ENCODE data around the gene PAM. TPM values are rescaled to one million over a fixed set of nuclear protein-coding genes. Genes with fewer than 3 reads are reported as not detected.

Gene PAM
- total and polyA plus RNA-seq, 2 donors (not counting 3 experiments of a cell fraction or from before 2014, with no cell fraction given) = 118 to 176 TPM

- dilution Hi-C loops (cut with MboI; ENCODE audit: extremely low pct_ligation_motif_present, low sequenced_read_pairs) = no loop called here
Observed at GRCh38 chr5:102722931-102723330, 32.2 kb upstream of the PAM start.

GRCh38 chr5:102731693-102732092 is 23.4 kb upstream of the PAM start:
- BruUV-seq (replicated peaks) = no TSS peak
- no peak for FAIRE-seq
- CTCF ChIA-PET = no interaction called here

More at GRCh38 chr5:102722931-102723330, 32.2 kb upstream of the PAM start:
- H3K9me3 ChIP-seq (replicated peaks; ENCODE audit: control insufficient read depth, insufficient read depth, low read length) = no peaks in the 10 kb centered on the region
- no peaks in the 10 kb centered on the region for H3K79me2 ChIP-seq (ENCODE audit: control insufficient read depth, insufficient read depth, low read length)
- no peaks in the 10 kb centered on the region for H3K36me3 ChIP-seq (ENCODE audit: control insufficient read depth in 2 of 2, extremely low read depth in 1 of 2, insufficient read depth in 2 of 2, low read length in 2 of 2)
- H3K27ac ChIP-seq (ENCODE audit: insufficient read depth, low read depth, low read length) = no peak overlapping the region
- ChIA-PET CTCF (interaction anchor here (1.9 kb wide), 1 partner anchor 57 kb away, joined by 8 read pairs; no protein-coding TSS in a partner anchor), POLR2A (no interaction called here)
- H3K4me1 ChIP-seq (ENCODE audit: control insufficient read depth, extremely low read depth, insufficient read depth, low read length) = peaks cover 26% of the 10 kb centered on the region
- no peaks in the 10 kb centered on the region for H3K27me3 ChIP-seq (ENCODE audit: control insufficient read depth in 2 of 2, insufficient read depth in 2 of 2, low read length in 2 of 2)
- H3K9ac ChIP-seq (replicated peaks; ENCODE audit: extremely low read depth, insufficient read depth, low read length) = no peak overlapping the region
- no peak overlapping the region for H2AFZ ChIP-seq (ENCODE audit: low read depth, low read length)
- no peak for FAIRE-seq
- peak; percentile 21 for TF ChIP-seq FOS (IDR thresholded peaks at IDR 0.05; ENCODE audit: borderline replicate concordance, insufficient read depth, low read length)
- no peak for TF ChIP-seq GATA2 (IDR thresholded peaks at IDR 0.05; ENCODE audit: insufficient read depth, insufficient read length, low read depth, low read length)
- no peak for TF ChIP-seq POLR2AphosphoS5 (IDR thresholded peaks at IDR 0.05; ENCODE audit: insufficient read depth, low read depth, low read length)
- H3K9me1 ChIP-seq (replicated peaks; ENCODE audit: control insufficient read depth, extremely low read depth, insufficient read depth, low read length) = no peaks in the 10 kb centered on the region
- no TSS peak for BruUV-seq (replicated peaks)
- intact Hi-C loops (cut with micrococcal nuclease) = no loop called here
- no peak overlapping the region for H3K4me3 ChIP-seq (replicated peaks in 1 of 3; ENCODE audit: insufficient read depth in 1 of 3, low read depth in 1 of 3, low read length in 3 of 3)
- H4K20me1 ChIP-seq (replicated peaks; ENCODE audit: control insufficient read depth, extremely low read depth, insufficient read depth, low read length) = no peaks in the 10 kb centered on the region
- H3K4me2 ChIP-seq (ENCODE audit: insufficient read depth, low read length) = no peak overlapping the region
- DNase-seq (ENCODE audit: low read depth, low spot score) = no peak

More at GRCh38 chr5:102731693-102732092, 23.4 kb upstream of the PAM start:
- no peak for TF ChIP-seq POLR2A (IDR thresholded peaks at IDR 0.05; ENCODE audit: low read depth, low read length)
- no peak for TF ChIP-seq CTCF (IDR thresholded peaks at IDR 0.05; ENCODE audit: extremely low read depth in 1 of 2, insufficient read depth in 1 of 2, low read depth in 1 of 2, low read length in 2 of 2)
- no peak for TF ChIP-seq MYC (IDR thresholded peaks at IDR 0.05; ENCODE audit: low read depth, low read length)
- no peak for TF ChIP-seq EZH2 (IDR thresholded peaks at IDR 0.05; ENCODE audit: borderline replicate concordance, low read depth, low read length, severe bottlenecking)
- H3K27ac ChIP-seq (ENCODE audit: insufficient read depth, low read depth, low read length) = no peak overlapping the region
- no peaks in the 10 kb centered on the region for H3K79me2 ChIP-seq (ENCODE audit: control insufficient read depth, insufficient read depth, low read length)
- DNase-seq (ENCODE audit: low read depth, low spot score) = no peak
- no peaks in the 10 kb centered on the region for H3K9me1 ChIP-seq (replicated peaks; ENCODE audit: control insufficient read depth, extremely low read depth, insufficient read depth, low read length)
- H3K4me2 ChIP-seq (ENCODE audit: insufficient read depth, low read length) = no peak overlapping the region
- H3K27me3 ChIP-seq (ENCODE audit: control insufficient read depth in 2 of 2, insufficient read depth in 2 of 2, low read length in 2 of 2) = no peaks in the 10 kb centered on the region
- no peaks in the 10 kb centered on the region for H3K9me3 ChIP-seq (replicated peaks; ENCODE audit: control insufficient read depth, insufficient read depth, low read length)
- H3K36me3 ChIP-seq (ENCODE audit: control insufficient read depth in 2 of 2, extremely low read depth in 1 of 2, insufficient read depth in 2 of 2, low read length in 2 of 2) = no peaks in the 10 kb centered on the region
- POLR2A ChIA-PET = no interaction called here
- no peak overlapping the region for H3K4me3 ChIP-seq (replicated peaks in 1 of 3; ENCODE audit: insufficient read depth in 1 of 3, low read depth in 1 of 3, low read length in 3 of 3)
- dilution Hi-C loops (cut with MboI; ENCODE audit: extremely low pct_ligation_motif_present, low sequenced_read_pairs) (no loop called here), intact Hi-C loops (cut with micrococcal nuclease) (no loop called here)
- H3K9ac ChIP-seq (replicated peaks; ENCODE audit: extremely low read depth, insufficient read depth, low read length) = no peak overlapping the region
- H2AFZ ChIP-seq (ENCODE audit: low read depth, low read length) = no peak overlapping the region
- H3K4me1 ChIP-seq (ENCODE audit: control insufficient read depth, extremely low read depth, insufficient read depth, low read length) = no peaks in the 10 kb centered on the region
- H4K20me1 ChIP-seq (replicated peaks; ENCODE audit: control insufficient read depth, extremely low read depth, insufficient read depth, low read length) = no peaks in the 10 kb centered on the region
